ENCODE measurements around the gene NRARP.

- no peak for TF ChIP-seq TEAD4 (CRISPR knock-in tag; IDR thresholded peaks at IDR 0.05)
- TF ChIP-seq, protein P1, sequence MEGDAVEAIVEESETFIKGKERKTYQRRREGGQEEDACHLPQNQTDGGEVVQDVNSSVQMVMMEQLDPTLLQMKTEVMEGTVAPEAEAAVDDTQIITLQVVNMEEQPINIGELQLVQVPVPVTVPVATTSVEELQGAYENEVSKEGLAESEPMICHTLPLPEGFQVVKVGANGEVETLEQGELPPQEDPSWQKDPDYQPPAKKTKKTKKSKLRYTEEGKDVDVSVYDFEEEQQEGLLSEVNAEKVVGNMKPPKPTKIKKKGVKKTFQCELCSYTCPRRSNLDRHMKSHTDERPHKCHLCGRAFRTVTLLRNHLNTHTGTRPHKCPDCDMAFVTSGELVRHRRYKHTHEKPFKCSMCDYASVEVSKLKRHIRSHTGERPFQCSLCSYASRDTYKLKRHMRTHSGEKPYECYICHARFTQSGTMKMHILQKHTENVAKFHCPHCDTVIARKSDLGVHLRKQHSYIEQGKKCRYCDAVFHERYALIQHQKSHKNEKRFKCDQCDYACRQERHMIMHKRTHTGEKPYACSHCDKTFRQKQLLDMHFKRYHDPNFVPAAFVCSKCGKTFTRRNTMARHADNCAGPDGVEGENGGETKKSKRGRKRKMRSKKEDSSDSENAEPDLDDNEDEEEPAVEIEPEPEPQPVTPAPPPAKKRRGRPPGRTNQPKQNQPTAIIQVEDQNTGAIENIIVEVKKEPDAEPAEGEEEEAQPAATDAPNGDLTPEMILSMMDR (IDR thresholded peaks at IDR 0.05): no peak
- no peak for TF ChIP-seq RELA (CRISPR knock-in tag; IDR thresholded peaks at IDR 0.05; ENCODE audit: borderline replicate concordance)
- TF ChIP-seq MLX (CRISPR knock-in tag; IDR thresholded peaks at IDR 0.05): no peak
- TF ChIP-seq PRRX2 (CRISPR knock-in tag; IDR thresholded peaks at IDR 0.05): no peak
- no peak for TF ChIP-seq NR3C1 (CRISPR knock-in tag; conservative IDR thresholded peaks at IDR 0.05; ENCODE audit: low read depth)
- TF ChIP-seq CREM (CRISPR knock-in tag; IDR thresholded peaks at IDR 0.05): no peak
- no peak for TF ChIP-seq ELF4 (CRISPR knock-in tag; IDR thresholded peaks at IDR 0.05; ENCODE audit: low read depth)
- no peak for TF ChIP-seq AFF4 (CRISPR knock-in tag; IDR thresholded peaks at IDR 0.05; ENCODE audit: borderline replicate concordance)
- TF ChIP-seq, protein P2, sequence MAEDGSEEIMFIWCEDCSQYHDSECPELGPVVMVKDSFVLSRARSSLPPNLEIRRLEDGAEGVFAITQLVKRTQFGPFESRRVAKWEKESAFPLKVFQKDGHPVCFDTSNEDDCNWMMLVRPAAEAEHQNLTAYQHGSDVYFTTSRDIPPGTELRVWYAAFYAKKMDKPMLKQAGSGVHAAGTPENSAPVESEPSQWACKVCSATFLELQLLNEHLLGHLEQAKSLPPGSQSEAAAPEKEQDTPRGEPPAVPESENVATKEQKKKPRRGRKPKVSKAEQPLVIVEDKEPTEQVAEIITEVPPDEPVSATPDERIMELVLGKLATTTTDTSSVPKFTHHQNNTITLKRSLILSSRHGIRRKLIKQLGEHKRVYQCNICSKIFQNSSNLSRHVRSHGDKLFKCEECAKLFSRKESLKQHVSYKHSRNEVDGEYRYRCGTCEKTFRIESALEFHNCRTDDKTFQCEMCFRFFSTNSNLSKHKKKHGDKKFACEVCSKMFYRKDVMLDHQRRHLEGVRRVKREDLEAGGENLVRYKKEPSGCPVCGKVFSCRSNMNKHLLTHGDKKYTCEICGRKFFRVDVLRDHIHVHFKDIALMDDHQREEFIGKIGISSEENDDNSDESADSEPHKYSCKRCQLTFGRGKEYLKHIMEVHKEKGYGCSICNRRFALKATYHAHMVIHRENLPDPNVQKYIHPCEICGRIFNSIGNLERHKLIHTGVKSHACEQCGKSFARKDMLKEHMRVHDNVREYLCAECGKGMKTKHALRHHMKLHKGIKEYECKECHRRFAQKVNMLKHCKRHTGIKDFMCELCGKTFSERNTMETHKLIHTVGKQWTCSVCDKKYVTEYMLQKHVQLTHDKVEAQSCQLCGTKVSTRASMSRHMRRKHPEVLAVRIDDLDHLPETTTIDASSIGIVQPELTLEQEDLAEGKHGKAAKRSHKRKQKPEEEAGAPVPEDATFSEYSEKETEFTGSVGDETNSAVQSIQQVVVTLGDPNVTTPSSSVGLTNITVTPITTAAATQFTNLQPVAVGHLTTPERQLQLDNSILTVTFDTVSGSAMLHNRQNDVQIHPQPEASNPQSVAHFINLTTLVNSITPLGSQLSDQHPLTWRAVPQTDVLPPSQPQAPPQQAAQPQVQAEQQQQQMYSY (CRISPR knock-in tag; IDR thresholded peaks at IDR 0.05): no peak
Observed at GRCh38 chr9:137342482-137342881, 40.4 kb upstream of the NRARP start.

Measured in WTC11 (cell line).